NCI-H446 treated with DMSO at 0.1 percent for 48 hours (cell line): Measurements from ENCODE around the gene ZNF839.
A peak's percentile ranks its signal among the peaks of the same experiment; 100 is the strongest.
"Not testable (repeated sequence)": the region's sequence is repeated elsewhere in the genome, so short reads cannot be mapped to it uniquely, and the experiment has no call there.

Experiments
- DNase-seq: peaks from one replicate; lab custom pipeline; 2025; lab: John Stamatoyannopoulos, UW

ZNF839 gene

GRCh38 chr14:102314242-102315011, 5.1 kb upstream of the ZNF839 start:
- peak; percentile 61 for DNase-seq

GRCh38 chr14:102315121-102315520, 4.4 kb upstream of the ZNF839 start:
- DNase-seq = no peak

- peak; percentile 67 for DNase-seq
These were observed 3.2 kb upstream of the ZNF839 start for GRCh38 chr14:102316338-102316742.

GRCh38 chr14:102316743-102317563, 2.6 kb upstream of the ZNF839 start:
- DNase-seq = peak; percentile 80

- DNase-seq = peak; percentile 35
These were observed 1.8 kb upstream of the ZNF839 start for GRCh38 chr14:102317564-102318248.

GRCh38 chr14:102318781-102319276, 717 bp upstream of the ZNF839 start:
- DNase-seq = no peak

- DNase-seq = peak; percentile 5
These were observed 601 bp downstream of the ZNF839 start for GRCh38 chr14:102320033-102320660.

GRCh38 chr14:102320671-102321455, 1.3 kb downstream of the ZNF839 start:
- no peak for DNase-seq

GRCh38 chr14:102321456-102322422, 2.2 kb downstream of the ZNF839 start:
- no peak for DNase-seq

- peak; percentile 39 for DNase-seq
These were observed 3.6 kb downstream of the ZNF839 start for GRCh38 chr14:102323102-102323501.

- DNase-seq = no peak
These were observed 6.3 kb downstream of the ZNF839 start for GRCh38 chr14:102325791-102326345.

GRCh38 chr14:102326583-102326982, 7.0 kb downstream of the ZNF839 start:
- DNase-seq = no peak

- DNase-seq = not testable (repeated sequence)
These were observed 9.8 kb downstream of the ZNF839 start for GRCh38 chr14:102329381-102329780.

- DNase-seq = no peak
These were observed 11.3 kb downstream of the ZNF839 start for GRCh38 chr14:102330806-102331205.

GRCh38 chr14:102333390-102333789, 13.8 kb downstream of the ZNF839 start:
- DNase-seq = no peak

- DNase-seq = no peak
These were observed 14.5 kb downstream of the ZNF839 start for GRCh38 chr14:102333795-102334705.

- no peak for DNase-seq
These were observed 15.6 kb downstream of the ZNF839 start for GRCh38 chr14:102335163-102335562.

GRCh38 chr14:102338724-102339123, 19.2 kb downstream of the ZNF839 start:
- DNase-seq = no peak
